ENCODE measurements around the gene PROSER3.

The PROSER3 gene

DNA sequence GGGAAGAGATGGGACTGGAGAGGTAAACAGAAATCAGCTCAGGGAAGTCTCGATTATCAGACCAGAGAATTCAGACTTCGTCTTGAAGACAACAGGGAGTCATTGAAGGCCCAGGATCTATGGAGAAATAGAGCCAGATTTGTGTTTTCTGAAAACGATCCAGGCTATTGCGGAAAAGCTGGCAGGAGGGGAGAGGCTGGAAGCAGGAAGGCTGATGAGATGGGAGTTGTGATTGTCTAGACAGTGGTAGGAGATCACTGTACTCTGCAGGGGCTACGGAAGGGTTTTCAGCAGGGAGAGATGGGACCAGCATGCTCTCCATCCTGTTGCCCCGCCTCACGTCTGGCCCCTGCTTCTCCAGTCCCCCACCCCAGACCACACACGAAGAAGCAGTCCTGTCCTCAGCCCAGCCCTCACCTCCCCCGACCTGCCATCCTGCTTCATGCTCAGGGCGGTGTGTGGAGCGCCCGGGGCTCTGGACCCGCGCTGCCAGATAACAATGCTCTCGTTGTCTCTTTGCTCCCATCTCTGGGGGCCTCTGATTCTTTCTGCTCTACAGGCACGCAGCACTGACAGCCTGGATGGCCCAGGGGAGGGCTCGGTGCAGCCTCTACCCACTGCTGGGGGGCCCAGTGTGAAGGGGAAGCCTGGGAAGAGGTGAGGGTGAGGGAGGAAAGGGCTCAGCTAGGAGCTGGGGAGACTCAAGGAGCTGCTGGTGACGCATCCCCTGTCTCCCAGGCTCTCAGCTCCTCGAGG is 19.3 kb downstream of the PROSER3 start:
- no peak for DNase-seq (ENCODE audit: extremely low spot score)
- CTCF ChIA-PET: no interaction called here
- TF ChIP-seq BHLHE40 (IDR thresholded peaks at IDR 0.05; ENCODE audit: borderline replicate concordance) (no peak), ELF4 (IDR thresholded peaks at IDR 0.05) (no peak), FOXK2 (IDR thresholded peaks at IDR 0.05) (no peak), ZNF384 (IDR thresholded peaks at IDR 0.05) (no peak), ARNT (IDR thresholded peaks at IDR 0.05) (no peak), L3MBTL2 (conservative IDR thresholded peaks at IDR 0.05) (no peak), TARDBP (IDR thresholded peaks at IDR 0.05) (no peak), FOXM1 (IDR thresholded peaks at IDR 0.05; ENCODE audit: borderline replicate concordance) (no peak), CTBP1 (IDR thresholded peaks at IDR 0.05; ENCODE audit: borderline replicate concordance) (no peak), HDGF (IDR thresholded peaks at IDR 0.05; ENCODE audit: borderline replicate concordance) (no peak), SP1 (IDR thresholded peaks at IDR 0.05) (no peak)
- POLR2A ChIA-PET: no interaction called here

DNA sequence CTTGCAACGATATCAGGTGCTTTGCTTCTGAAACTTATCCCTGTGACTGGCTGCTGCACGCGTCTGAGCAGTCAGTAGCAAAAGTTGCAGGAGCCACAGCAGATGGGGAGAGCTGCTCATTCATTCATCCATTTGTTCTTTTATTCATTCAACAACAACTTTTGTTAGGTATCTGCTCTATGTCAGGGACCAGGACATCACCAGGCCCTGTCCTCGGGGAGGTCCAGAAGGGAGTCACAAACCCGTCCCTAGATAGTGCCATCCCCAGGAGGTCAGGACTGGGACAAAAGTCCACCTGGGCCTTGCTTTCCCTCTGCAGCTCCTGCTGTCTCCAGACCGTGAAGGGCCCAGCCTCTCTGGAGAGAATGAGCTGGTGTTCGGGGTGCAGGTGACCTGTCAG is 20.0 kb downstream of the PROSER3 start:
- no peak for DNase-seq (ENCODE audit: extremely low spot score)
- ChIA-PET CTCF (no interaction called here), POLR2A (no interaction called here)
- TF ChIP-seq NFRKB (IDR thresholded peaks at IDR 0.05) (no peak), ELF4 (IDR thresholded peaks at IDR 0.05) (no peak)

DNA sequence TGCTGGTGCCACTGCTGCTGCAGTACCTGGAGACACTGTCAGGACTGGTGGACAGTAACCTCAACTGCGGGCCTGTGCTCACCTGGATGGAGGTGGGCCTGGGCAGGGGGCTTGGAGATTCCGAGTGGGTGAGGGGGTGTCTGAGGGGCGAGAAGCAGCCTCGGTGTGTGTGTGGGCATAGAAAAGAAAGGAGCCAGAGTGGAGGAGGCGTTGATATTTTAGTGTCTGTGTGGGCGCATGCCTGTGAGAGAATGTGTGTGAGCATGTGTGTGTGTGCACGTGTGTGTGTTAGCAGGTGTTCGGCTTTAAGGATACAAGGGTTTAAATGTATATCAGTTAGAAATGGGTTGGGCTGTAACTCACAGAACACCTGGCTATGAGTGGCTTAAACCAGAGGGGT is 21.1 kb downstream of the PROSER3 start:
- ChIA-PET POLR2A (no interaction called here), CTCF (no interaction called here)
- no peak for DNase-seq (ENCODE audit: extremely low spot score)
- TF ChIP-seq SUZ12 (IDR thresholded peaks at IDR 0.05) (no peak), CTBP1 (IDR thresholded peaks at IDR 0.05; ENCODE audit: borderline replicate concordance) (no peak), FOXM1 (IDR thresholded peaks at IDR 0.05; ENCODE audit: borderline replicate concordance) (no peak), TARDBP (IDR thresholded peaks at IDR 0.05) (no peak), SP1 (IDR thresholded peaks at IDR 0.05) (no peak), ELF4 (IDR thresholded peaks at IDR 0.05) (no peak), HDGF (IDR thresholded peaks at IDR 0.05; ENCODE audit: borderline replicate concordance) (no peak), PKNOX1 (IDR thresholded peaks at IDR 0.05) (no peak), L3MBTL2 (conservative IDR thresholded peaks at IDR 0.05) (no peak), NFRKB (IDR thresholded peaks at IDR 0.05) (no peak), LEF1 (IDR thresholded peaks at IDR 0.05; ENCODE audit: borderline replicate concordance) (no peak), FOXK2 (IDR thresholded peaks at IDR 0.05) (no peak), ZNF384 (IDR thresholded peaks at IDR 0.05) (no peak), BHLHE40 (IDR thresholded peaks at IDR 0.05; ENCODE audit: borderline replicate concordance) (no peak), ARNT (IDR thresholded peaks at IDR 0.05) (no peak), FOXA1 (IDR thresholded peaks at IDR 0.05) (no peak)

DNA sequence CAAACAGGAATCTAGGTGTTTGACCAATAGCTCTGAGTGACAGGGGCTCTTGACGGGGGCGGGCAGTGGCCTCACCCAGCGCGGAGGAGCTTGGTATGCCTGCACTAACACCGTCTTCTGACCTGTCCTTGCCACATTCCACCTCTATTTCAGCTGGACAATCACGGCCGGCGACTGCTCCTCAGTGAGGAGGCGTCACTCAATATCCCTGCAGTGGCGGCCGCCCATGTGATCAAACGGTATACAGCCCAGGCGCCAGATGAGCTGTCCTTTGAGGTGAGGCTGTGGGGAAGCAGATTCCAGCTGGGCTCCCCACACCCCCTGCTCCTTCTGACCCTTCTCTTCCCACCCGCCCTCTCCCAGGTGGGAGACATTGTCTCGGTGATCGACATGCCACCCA is 22.1 kb downstream of the PROSER3 start:
- TF ChIP-seq SP1 (IDR thresholded peaks at IDR 0.05) (no peak), HDGF (IDR thresholded peaks at IDR 0.05; ENCODE audit: borderline replicate concordance) (no peak), BHLHE40 (IDR thresholded peaks at IDR 0.05; ENCODE audit: borderline replicate concordance) (no peak), FOXM1 (IDR thresholded peaks at IDR 0.05; ENCODE audit: borderline replicate concordance) (no peak), FOXK2 (IDR thresholded peaks at IDR 0.05) (no peak), ZNF384 (IDR thresholded peaks at IDR 0.05) (no peak), ARNT (IDR thresholded peaks at IDR 0.05) (no peak), CTBP1 (IDR thresholded peaks at IDR 0.05; ENCODE audit: borderline replicate concordance) (no peak), SUZ12 (IDR thresholded peaks at IDR 0.05) (no peak), LEF1 (IDR thresholded peaks at IDR 0.05; ENCODE audit: borderline replicate concordance) (no peak), PKNOX1 (IDR thresholded peaks at IDR 0.05) (no peak)
- no peak for DNase-seq (ENCODE audit: extremely low spot score)
- CTCF ChIA-PET: no interaction called here
- POLR2A ChIA-PET: interaction anchor here (0.7 kb wide), 1 partner anchor 10 kb away, joined by 3 read pairs; no protein-coding TSS in a partner anchor

DNA sequence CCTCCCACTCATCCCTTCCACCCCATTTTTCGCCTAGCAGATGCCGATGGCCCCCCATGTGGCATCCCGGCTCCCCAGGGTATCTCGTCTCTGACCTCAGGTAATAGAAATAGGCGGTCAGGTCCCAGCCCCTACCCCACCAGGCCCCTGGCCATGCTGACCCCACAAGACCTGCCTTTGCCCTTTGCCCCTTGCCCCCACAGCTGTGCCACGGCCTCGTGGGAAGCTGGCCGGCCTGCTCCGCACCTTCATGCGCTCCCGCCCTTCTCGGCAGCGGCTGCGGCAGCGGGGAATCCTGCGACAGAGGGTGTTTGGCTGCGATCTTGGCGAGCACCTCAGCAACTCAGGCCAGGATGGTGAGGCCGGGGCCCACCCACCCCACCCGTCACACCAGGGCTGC is 22.7 kb downstream of the PROSER3 start:
- POLR2A ChIA-PET: no interaction called here
- CTCF ChIA-PET: no interaction called here
- no peak for DNase-seq (ENCODE audit: extremely low spot score)
- TF ChIP-seq HDGF (IDR thresholded peaks at IDR 0.05; ENCODE audit: borderline replicate concordance): no peak

DNA sequence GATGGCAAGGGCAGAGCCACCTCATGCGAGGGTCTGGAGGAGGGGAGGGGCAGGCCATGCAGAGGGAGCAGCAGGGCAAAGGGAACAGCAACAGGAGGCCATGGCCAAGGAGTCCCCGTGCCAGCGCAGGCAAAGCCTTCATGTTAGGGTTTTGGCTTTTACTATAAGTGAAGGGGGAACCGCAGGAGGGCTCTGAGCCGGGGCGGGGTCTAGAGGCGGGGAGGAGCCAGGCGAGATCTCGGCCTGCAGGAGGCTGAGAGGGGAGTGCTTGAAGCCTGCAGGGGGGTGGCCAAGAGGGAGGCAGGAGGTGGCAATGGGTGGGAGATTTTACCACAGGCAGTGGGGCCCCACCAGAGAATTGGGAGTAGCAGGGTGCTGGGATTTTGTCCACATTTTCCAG is 23.7 kb downstream of the PROSER3 start:
- no peak for TF ChIP-seq CTBP1 (IDR thresholded peaks at IDR 0.05; ENCODE audit: borderline replicate concordance)
- no peak for TF ChIP-seq HDGF (IDR thresholded peaks at IDR 0.05; ENCODE audit: borderline replicate concordance)
- TF ChIP-seq ELF4 (IDR thresholded peaks at IDR 0.05): no peak
- TF ChIP-seq FOXA1 (IDR thresholded peaks at IDR 0.05): no peak
- TF ChIP-seq LEF1 (IDR thresholded peaks at IDR 0.05; ENCODE audit: borderline replicate concordance): no peak
- no peak for TF ChIP-seq NFRKB (IDR thresholded peaks at IDR 0.05)
- no peak for TF ChIP-seq FOXM1 (IDR thresholded peaks at IDR 0.05; ENCODE audit: borderline replicate concordance)
- no peak for TF ChIP-seq SP1 (IDR thresholded peaks at IDR 0.05)
- no peak for TF ChIP-seq FOXK2 (IDR thresholded peaks at IDR 0.05)
- TF ChIP-seq ARNT (IDR thresholded peaks at IDR 0.05): no peak
- TF ChIP-seq L3MBTL2 (conservative IDR thresholded peaks at IDR 0.05): no peak
- TF ChIP-seq BHLHE40 (IDR thresholded peaks at IDR 0.05; ENCODE audit: borderline replicate concordance): no peak
- TF ChIP-seq PKNOX1 (IDR thresholded peaks at IDR 0.05): no peak
- no peak for TF ChIP-seq ZNF384 (IDR thresholded peaks at IDR 0.05)
- no peak for TF ChIP-seq TARDBP (IDR thresholded peaks at IDR 0.05)
- TF ChIP-seq SUZ12 (IDR thresholded peaks at IDR 0.05): no peak
- POLR2A ChIA-PET: no interaction called here
- CTCF ChIA-PET: no interaction called here
- DNase-seq (ENCODE audit: extremely low spot score): no peak
